HepG2 (cell line): ENCODE data around the gene NKAIN4. TPM values are rescaled to one million over a fixed set of nuclear protein-coding genes. Genes with fewer than 3 reads are reported as not detected.

Experiments
- ATAC-seq: fragments of 200-7000 bp; cut with Tn5 transposase; 3 replicates; pipeline ENCODE4 v1.9.1; 2020; ENCODE audit warnings: mild to moderate bottlenecking, moderate library complexity
- BruUV-seq: library from RNA; stranded (reverse); fragments of 400-500 nt; replicated peaks from 2 replicates; lab custom pipeline; 2021; lab: Mats Ljungman, UMichigan
- CTCF ChIA-PET: fragments of 300-600 bp; formaldehyde crosslinking; extraction: SDS; loops from one replicate; lab custom pipeline; 2021; ENCODE audit warnings: low total read pairs, inconsistent platforms, low intra/inter-chr PET ratio; lab: Yijun Ruan, JAX
- POLR2A ChIA-PET: fragments of 350-600 bp; sonication (Branson Sonifier 250); formaldehyde crosslinking; loops from one replicate; lab custom pipeline; 2020; ENCODE audit warnings: antibody characterized with exemption, inconsistent platforms; lab: Yijun Ruan, JAX
- DNase-seq: peaks from one replicate; pipeline ENCODE4 v3.0.0-alpha.2; 2015; ENCODE audit warnings: low spot score
- FAIRE-seq: peaks from 3 replicates; lab custom pipeline; 2011; peaks lifted over from hg19 to GRCh38; lab: Jason Lieb, UNC
- H2AFZ ChIP-seq: one replicate; pipeline ENCODE4 v1.6.1; 2011; ENCODE audit warnings: low read length, inconsistent platforms
- H3K27ac ChIP-seq: fragments of 300-600 bp; 3 replicates; pipeline ENCODE4 v1.8.0; 2011; ENCODE audit warnings: mixed run types, mild to moderate bottlenecking, mixed read lengths, low read length, inconsistent platforms; ENCODE audit not compliant: insufficient read depth; ENCODE audit errors: extremely low read length
- H3K27me3 ChIP-seq, 2 experiments: fragments of 200-600 bp in 1 of 2; 2 replicates in 1 of 2; 3 replicates in 1 of 2; pipeline versions ENCODE4 v1.6.0 to v1.8.0; 2011; ENCODE audit warnings: low read length in 2 of 2, mild to moderate bottlenecking in 2 of 2, moderate library complexity in 2 of 2, inconsistent platforms in 1 of 2; ENCODE audit not compliant: insufficient read depth in 2 of 2, control insufficient read depth in 1 of 2
- H3K36me3 ChIP-seq, 2 experiments: fragments of 200-600 bp in 1 of 2; replicated peaks in 1 of 2; 2 replicates in 1 of 2; 3 replicates in 1 of 2; pipeline versions ENCODE4 v1.5.1 to v1.8.0; 2011; ENCODE audit warnings: low read length in 2 of 2, inconsistent platforms in 1 of 2; ENCODE audit not compliant: insufficient read depth in 2 of 2, control insufficient read depth in 1 of 2
- H3K4me1 ChIP-seq: 2 replicates; pipeline ENCODE4 v1.5.1; 2012; ENCODE audit warnings: low read length, inconsistent platforms; ENCODE audit not compliant: insufficient read depth
- H3K4me2 ChIP-seq: 2 replicates; pipeline ENCODE4 v1.6.0; 2011; ENCODE audit warnings: low read depth, low read length, inconsistent platforms
- H3K4me3 ChIP-seq, 3 experiments: fragments of 200-600 bp in 1 of 3; sonication (generic), shearing (Covaris generic) in 1 of 3; replicated peaks in 1 of 3; 2 replicates each; pipeline ENCODE4 v1.5.1; 2011 to 2016; ENCODE audit warnings: low read length in 3 of 3, inconsistent platforms in 2 of 3, low read depth in 2 of 3, mild to moderate bottlenecking in 2 of 3, control low read depth in 1 of 3, mixed read lengths in 1 of 3; ENCODE audit not compliant: insufficient read depth in 1 of 3
- H3K79me2 ChIP-seq: one replicate; pipeline ENCODE4 v1.6.1; 2011; ENCODE audit warnings: low read length, inconsistent platforms; ENCODE audit not compliant: insufficient read depth
- H3K9ac ChIP-seq: 2 replicates; pipeline ENCODE4 v1.6.0; 2011; ENCODE audit warnings: mild to moderate bottlenecking, low read depth, low read length, inconsistent platforms; ENCODE audit not compliant: insufficient read depth
- H3K9me3 ChIP-seq: 2 replicates; pipeline ENCODE4 v1.5.1; 2012; ENCODE audit warnings: mild to moderate bottlenecking, low read length
- H4K20me1 ChIP-seq: 2 replicates; pipeline ENCODE4 v1.6.0; 2011; ENCODE audit warnings: inconsistent platforms, mild to moderate bottlenecking, low read length, moderate library complexity; ENCODE audit not compliant: insufficient read depth
- ADNP ChIP-seq: sonication (generic); formaldehyde crosslinking; IDR thresholded peaks from 2 replicates; pipeline ENCODE4 v1.4.0; 2020; ENCODE audit warnings: missing genetic modification reagents
- AKAP8 ChIP-seq: sonication (generic); formaldehyde crosslinking; IDR thresholded peaks from 2 replicates; pipeline ENCODE4 v1.5.1; 2020; ENCODE audit warnings: mild to moderate bottlenecking, missing genetic modification reagents
- GTF2F1 ChIP-seq: fragments of 150-350 bp; IDR thresholded peaks from 2 replicates; pipeline ENCODE4 v1.6.1; 2014; ENCODE audit warnings: low read length
- RARA ChIP-seq: IDR thresholded peaks from 2 replicates; pipeline ENCODE4 v1.6.1; 2016; ENCODE audit warnings: missing genetic modification reagents, missing compliant biosample characterization
- TEAD2 ChIP-seq: sonication (generic); formaldehyde crosslinking; IDR thresholded peaks from 2 replicates; pipeline ENCODE4 v1.9.0; 2021; ENCODE audit warnings: missing genetic modification reagents
- ZMYM3 ChIP-seq: sonication (generic); formaldehyde crosslinking; IDR thresholded peaks from 2 replicates; pipeline ENCODE4 v1.5.1; 2020; ENCODE audit warnings: mild to moderate bottlenecking, missing genetic modification reagents
- ZNF138 ChIP-seq: sonication (generic); formaldehyde crosslinking; IDR thresholded peaks from 2 replicates; pipeline ENCODE4 v1.5.0; 2020; ENCODE audit warnings: mild to moderate bottlenecking, low read depth, missing genetic modification reagents
- ZNF224 ChIP-seq: sonication (generic); formaldehyde crosslinking; IDR thresholded peaks from 2 replicates; pipeline ENCODE4 v1.5.0; 2020; ENCODE audit warnings: mild to moderate bottlenecking, missing genetic modification reagents
- ZNF510 ChIP-seq: sonication (generic); formaldehyde crosslinking; IDR thresholded peaks from 2 replicates; pipeline ENCODE4 v1.4.0; 2020; ENCODE audit warnings: low read depth, mild to moderate bottlenecking, missing genetic modification reagents
- ZNF605 ChIP-seq: sonication (generic); formaldehyde crosslinking; IDR thresholded peaks from 2 replicates; pipeline ENCODE4 v1.8.0; 2022; ENCODE audit warnings: mild to moderate bottlenecking, missing genetic modification reagents
- ZNF616 ChIP-seq: sonication (generic); formaldehyde crosslinking; IDR thresholded peaks from 2 replicates; pipeline ENCODE4 v1.5.0; 2020; ENCODE audit warnings: low read depth, mild to moderate bottlenecking, missing genetic modification reagents
- ZNF746 ChIP-seq: sonication (generic); formaldehyde crosslinking; IDR thresholded peaks from 2 replicates; pipeline ENCODE4 v1.8.0; 2022; ENCODE audit warnings: mild to moderate bottlenecking, missing genetic modification reagents
- ZSCAN20 ChIP-seq: sonication (generic); formaldehyde crosslinking; IDR thresholded peaks from 2 replicates; pipeline ENCODE4 v1.4.0; 2020; ENCODE audit warnings: missing genetic modification reagents, mild to moderate bottlenecking, borderline replicate concordance
- WGBS: methylation state at CpG from one replicate; pipeline ENCODE4 v1.1.6; 2017; ENCODE audit warnings: low lambda C conversion rate; 5-methylcytosine and 5-hydroxymethylcytosine counted together
- in situ Hi-C: cut with HindIII; loops from 2 replicates; pipeline ENCODE4 v1.10.0; 2017; ENCODE audit warnings: low pct_unique_long_range_greater_than_20kb; ENCODE audit not compliant: extremely low pct_ligation_motif_present
- intact Hi-C: fragments of 100-400 bp; cut with micrococcal nuclease; formaldehyde crosslinking; loops from one replicate; pipeline ENCODE4 v1.10.0; 2022; ENCODE audit not compliant: unreplicated experiment
- polyA plus RNA-seq, 8 experiments: library from polyadenylated mRNA; depleted of rRNA in 3 of 8; stranded (reverse) in 7 of 8; unstranded in 1 of 8; fragments of >200 nt; fragmentation: Illumina TruSeq in 4 of 8; extraction: Trizol in 4 of 8; gene quantifications; 2 replicates each; pipeline versions ENCODE4 v1.2.1 to v1.2.3, GENCODE V29; 2011 to 2016; ENCODE audit warnings: low read depth in 4 of 8, missing spikeins in 1 of 8, mixed read lengths in 1 of 8; ENCODE audit not compliant: insufficient read depth in 1 of 8
- total RNA-seq, 5 experiments: library from RNA; depleted of rRNA; stranded (reverse); fragments of >200 nt; fragmentation: Illumina TruSeq; extraction: Trizol; gene quantifications; 2 replicates each; pipeline ENCODE4 v1.2.3, GENCODE V29; 2016; ENCODE audit warnings: low read depth in 1 of 5
- TF ChIP-seq, protein P1 (sequence below): sonication (generic); formaldehyde crosslinking; IDR thresholded peaks from 2 replicates; pipeline ENCODE4 v1.4.0; 2020; ENCODE audit warnings: low read depth, mild to moderate bottlenecking, missing genetic modification reagents
- TF ChIP-seq, protein P2 (sequence below): sonication (generic); formaldehyde crosslinking; IDR thresholded peaks from 2 replicates; pipeline ENCODE4 v1.4.0; 2020; ENCODE audit warnings: missing genetic modification reagents
- TF ChIP-seq, protein P3 (sequence below): sonication (generic); formaldehyde crosslinking; IDR thresholded peaks from 2 replicates; pipeline ENCODE4 v1.4.0; 2020; ENCODE audit warnings: mild to moderate bottlenecking, missing genetic modification reagents

The NKAIN4 gene
- total and polyA plus RNA-seq, 2 of the 13 experiments (the other 11 are each of a cell fraction or from before 2014, with no cell fraction given) = not detected

DNA sequence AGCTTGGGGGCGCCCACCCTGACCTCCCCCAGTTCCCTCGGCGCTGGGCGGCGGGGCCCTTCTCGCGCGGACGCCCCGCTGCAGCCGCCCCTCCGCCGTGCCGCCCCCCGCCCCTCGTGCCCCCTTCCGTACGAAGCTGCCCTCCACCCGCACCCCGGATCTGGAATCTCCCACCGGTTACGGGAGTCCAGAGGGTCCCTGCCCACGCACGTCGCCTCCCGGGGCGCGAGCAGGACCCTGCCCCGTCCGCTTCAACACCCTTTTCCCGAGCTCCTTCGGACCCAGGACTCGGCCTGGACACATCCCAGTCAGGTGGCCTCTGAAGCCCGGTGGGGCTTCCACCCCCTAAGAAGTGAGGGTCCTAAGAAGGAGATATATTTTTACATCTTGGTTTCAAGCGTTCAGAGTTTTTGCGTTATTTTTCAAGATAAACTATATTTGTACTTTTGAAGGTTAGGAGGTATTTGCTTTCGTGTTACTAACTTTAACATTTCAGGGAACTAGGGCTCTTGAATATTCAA lies 18.9 kb upstream of the NKAIN4 start (continued):
- 0 out of 2 replicates have a peak, but pooled peaks have one; percentile 65 for TF ChIP-seq ZNF746 (CRISPR knock-in tag)
- TF ChIP-seq TEAD2 (CRISPR knock-in tag) = 0 out of 2 replicates have a peak, but pooled peaks have one; percentile 4
- peak; percentile 33; the same call in 1 of the 2 replicates for TF ChIP-seq ZNF605
- peak; percentile 1; the same call in 1 of the 2 replicates for TF ChIP-seq ZSCAN20 (CRISPR knock-in tag)
- TF ChIP-seq, protein P1, sequence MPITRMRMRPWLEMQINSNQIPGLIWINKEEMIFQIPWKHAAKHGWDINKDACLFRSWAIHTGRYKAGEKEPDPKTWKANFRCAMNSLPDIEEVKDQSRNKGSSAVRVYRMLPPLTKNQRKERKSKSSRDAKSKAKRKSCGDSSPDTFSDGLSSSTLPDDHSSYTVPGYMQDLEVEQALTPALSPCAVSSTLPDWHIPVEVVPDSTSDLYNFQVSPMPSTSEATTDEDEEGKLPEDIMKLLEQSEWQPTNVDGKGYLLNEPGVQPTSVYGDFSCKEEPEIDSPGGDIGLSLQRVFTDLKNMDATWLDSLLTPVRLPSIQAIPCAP (CRISPR knock-in tag) = 0 out of 2 replicates have a peak, but pooled peaks have one; percentile 11
- TF ChIP-seq ZNF224 (CRISPR knock-in tag) = 0 out of 2 replicates have a peak, but pooled peaks have one; percentile 63
- TF ChIP-seq RARA (CRISPR knock-in tag) = no peak

DNA sequence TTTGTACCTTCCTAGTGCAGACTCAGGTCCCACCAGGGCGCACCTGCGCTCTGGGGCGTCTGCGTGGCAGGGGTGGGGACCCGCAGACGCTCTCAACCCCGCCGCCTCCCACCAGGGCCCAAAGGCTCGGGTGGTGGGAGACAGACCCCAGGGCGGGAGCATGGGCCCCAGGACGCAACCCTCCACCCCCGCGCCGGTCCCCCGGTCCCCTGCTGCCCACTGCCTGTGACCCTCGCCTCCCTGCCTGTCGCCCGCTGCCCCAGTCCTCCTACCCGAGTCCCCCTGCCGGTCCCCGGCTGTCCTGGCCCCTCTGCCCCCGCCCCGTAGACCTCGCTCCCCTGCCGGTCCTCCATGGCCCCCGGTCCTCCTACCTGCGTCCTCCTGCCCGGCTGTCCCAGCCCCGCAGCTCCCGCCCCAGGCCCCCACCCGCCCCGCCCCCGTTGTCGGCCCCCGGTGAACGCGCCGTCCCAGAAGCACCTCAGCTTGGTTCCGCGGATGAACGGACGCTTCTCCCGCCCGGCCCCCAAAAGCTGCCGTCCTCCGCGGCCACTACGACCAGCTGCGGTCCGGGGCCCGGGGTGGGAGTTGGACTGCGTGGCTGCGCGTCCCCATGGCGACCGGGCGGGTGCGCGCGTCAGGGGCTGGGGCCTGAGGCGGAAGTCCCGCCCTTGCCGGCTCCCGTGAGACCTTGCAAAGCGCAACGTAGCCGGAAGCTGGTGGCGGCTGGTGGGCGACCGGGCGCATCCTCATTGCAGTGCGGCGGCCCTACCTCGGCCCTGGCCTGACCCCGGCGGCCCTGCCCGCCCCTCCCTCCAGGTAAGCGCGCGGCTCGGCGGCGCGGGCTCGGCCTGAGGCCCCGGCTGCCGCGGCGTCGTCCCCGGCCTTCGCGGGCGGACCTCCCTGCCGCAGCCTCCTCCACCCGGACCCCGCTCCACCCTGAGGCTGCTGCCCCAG lies 18.1 kb upstream of the NKAIN4 start, which contains the start of gene ARFGAP1:
TSS of gene ARFGAP1 (plus strand) at position 709 of the 954 bp plus-strand sequence. CDS start 2,768 bp downstream, outside the sequence.
- no TSS peak for BruUV-seq
- peaks cover 2 to 14% of the 10 kb centered on the region in 2 experiments; a peak in 3 of 5 replicates for H3K27me3 ChIP-seq
- peak within 1 kb of the TSS; percentile 72 for H3K27ac ChIP-seq
- H3K9me3 ChIP-seq = no peaks in the 10 kb centered on the region
- H3K9ac ChIP-seq = peak within 1 kb of the TSS; percentile 96
- no peak within 1 kb of the TSS for H2AFZ ChIP-seq
- peaks cover 22 to 23% of the 10 kb centered on the region in 2 experiments for H3K36me3 ChIP-seq
- peak; percentile 90 for ATAC-seq
- H3K4me2 ChIP-seq = peak within 1 kb of the TSS; percentile 92
- peaks cover 43% of the 10 kb centered on the region for H3K4me1 ChIP-seq
- H3K79me2 ChIP-seq = peaks cover 41% of the 10 kb centered on the region
- in situ Hi-C loops = no loop called here
- peak; percentile 92 for DNase-seq
- H3K4me3 ChIP-seq = peak within 1 kb of the TSS; percentile 96 to 100 (median 99)
- peak; percentile 75 for FAIRE-seq
- intact Hi-C loops = no loop called here
- H4K20me1 ChIP-seq = peaks cover 33% of the 10 kb centered on the region
- ChIA-PET CTCF (no interaction called here), POLR2A (interaction anchor here (0.8 to 1.6 kb wide), 12 partner anchors 8 to 1229 kb away, joined by 3 to 8 read pairs (median 3); partner anchors contain the start of genes PTK6 and TCFL5)
- 3% methylated on average over 60 of the region's 97 CpGs for WGBS
- no peak for TF ChIP-seq ADNP
- peak; percentile 24; the same call in 1 of the 2 replicates for TF ChIP-seq AKAP8 (CRISPR knock-in tag)
- TF ChIP-seq, protein P2, sequence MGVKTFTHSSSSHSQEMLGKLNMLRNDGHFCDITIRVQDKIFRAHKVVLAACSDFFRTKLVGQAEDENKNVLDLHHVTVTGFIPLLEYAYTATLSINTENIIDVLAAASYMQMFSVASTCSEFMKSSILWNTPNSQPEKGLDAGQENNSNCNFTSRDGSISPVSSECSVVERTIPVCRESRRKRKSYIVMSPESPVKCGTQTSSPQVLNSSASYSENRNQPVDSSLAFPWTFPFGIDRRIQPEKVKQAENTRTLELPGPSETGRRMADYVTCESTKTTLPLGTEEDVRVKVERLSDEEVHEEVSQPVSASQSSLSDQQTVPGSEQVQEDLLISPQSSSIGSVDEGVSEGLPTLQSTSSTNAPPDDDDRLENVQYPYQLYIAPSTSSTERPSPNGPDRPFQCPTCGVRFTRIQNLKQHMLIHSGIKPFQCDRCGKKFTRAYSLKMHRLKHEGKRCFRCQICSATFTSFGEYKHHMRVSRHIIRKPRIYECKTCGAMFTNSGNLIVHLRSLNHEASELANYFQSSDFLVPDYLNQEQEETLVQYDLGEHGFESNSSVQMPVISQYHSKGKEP (CRISPR knock-in tag) = peak; percentile 75; the same call in 1 of the 2 replicates
- no peak for TF ChIP-seq ZNF510 (CRISPR knock-in tag)
- TF ChIP-seq, protein P3, sequence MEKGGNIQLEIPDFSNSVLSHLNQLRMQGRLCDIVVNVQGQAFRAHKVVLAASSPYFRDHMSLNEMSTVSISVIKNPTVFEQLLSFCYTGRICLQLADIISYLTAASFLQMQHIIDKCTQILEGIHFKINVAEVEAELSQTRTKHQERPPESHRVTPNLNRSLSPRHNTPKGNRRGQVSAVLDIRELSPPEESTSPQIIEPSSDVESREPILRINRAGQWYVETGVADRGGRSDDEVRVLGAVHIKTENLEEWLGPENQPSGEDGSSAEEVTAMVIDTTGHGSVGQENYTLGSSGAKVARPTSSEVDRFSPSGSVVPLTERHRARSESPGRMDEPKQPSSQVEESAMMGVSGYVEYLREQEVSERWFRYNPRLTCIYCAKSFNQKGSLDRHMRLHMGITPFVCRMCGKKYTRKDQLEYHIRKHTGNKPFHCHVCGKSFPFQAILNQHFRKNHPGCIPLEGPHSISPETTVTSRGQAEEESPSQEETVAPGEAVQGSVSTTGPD (CRISPR knock-in tag) = no peak
- TF ChIP-seq ZMYM3 (CRISPR knock-in tag) = no peak
- TF ChIP-seq ZNF138 (CRISPR knock-in tag) = peak; percentile 20; the same call in 1 of the 2 replicates
- no peak for TF ChIP-seq GTF2F1
- peak; percentile 80 for TF ChIP-seq ZNF616
